ENCODE measurements around the gene SSTR5.

DNA sequence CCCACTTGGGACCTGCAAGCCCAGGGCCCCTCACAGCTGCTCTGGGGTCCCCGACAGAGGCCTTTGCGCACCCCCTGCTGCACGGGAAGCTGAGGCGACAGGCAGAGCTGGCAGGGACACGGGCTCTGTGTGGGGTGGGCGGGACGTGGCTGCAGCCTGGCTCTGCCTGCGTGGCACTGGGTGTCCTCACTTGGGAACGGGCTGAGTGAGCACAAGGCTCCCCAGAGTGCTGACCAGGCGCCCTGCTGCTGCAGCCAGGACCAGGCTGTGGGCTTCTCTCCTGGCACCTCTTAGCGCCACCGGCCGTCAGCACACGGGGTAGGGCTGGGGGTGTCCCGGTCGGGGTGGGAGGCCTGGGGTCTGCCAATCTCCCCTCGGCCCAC lies 16.9 kb downstream of the SSTR5 start:
- TF ChIP-seq, protein P1, sequence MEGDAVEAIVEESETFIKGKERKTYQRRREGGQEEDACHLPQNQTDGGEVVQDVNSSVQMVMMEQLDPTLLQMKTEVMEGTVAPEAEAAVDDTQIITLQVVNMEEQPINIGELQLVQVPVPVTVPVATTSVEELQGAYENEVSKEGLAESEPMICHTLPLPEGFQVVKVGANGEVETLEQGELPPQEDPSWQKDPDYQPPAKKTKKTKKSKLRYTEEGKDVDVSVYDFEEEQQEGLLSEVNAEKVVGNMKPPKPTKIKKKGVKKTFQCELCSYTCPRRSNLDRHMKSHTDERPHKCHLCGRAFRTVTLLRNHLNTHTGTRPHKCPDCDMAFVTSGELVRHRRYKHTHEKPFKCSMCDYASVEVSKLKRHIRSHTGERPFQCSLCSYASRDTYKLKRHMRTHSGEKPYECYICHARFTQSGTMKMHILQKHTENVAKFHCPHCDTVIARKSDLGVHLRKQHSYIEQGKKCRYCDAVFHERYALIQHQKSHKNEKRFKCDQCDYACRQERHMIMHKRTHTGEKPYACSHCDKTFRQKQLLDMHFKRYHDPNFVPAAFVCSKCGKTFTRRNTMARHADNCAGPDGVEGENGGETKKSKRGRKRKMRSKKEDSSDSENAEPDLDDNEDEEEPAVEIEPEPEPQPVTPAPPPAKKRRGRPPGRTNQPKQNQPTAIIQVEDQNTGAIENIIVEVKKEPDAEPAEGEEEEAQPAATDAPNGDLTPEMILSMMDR (IDR thresholded peaks at IDR 0.05) = no peak
- TF ChIP-seq POLR2A (IDR thresholded peaks at IDR 0.05) (no peak), EP300 (IDR thresholded peaks at IDR 0.05) (no peak)
